Stimulated activated CD4-positive, alpha-beta T cell treated with anti-CD3 and anti-CD28 coated beads, Interleukin-4, amount 100 ng/mL, for 4 hours (primary cell): ENCODE data around the gene HAPSTR1.

Experiments used
- DNase-seq, 2 experiments: peaks; one replicate each; pipeline ENCODE4 v3.0.0-alpha.2; 2020

Gene HAPSTR1

DNA sequence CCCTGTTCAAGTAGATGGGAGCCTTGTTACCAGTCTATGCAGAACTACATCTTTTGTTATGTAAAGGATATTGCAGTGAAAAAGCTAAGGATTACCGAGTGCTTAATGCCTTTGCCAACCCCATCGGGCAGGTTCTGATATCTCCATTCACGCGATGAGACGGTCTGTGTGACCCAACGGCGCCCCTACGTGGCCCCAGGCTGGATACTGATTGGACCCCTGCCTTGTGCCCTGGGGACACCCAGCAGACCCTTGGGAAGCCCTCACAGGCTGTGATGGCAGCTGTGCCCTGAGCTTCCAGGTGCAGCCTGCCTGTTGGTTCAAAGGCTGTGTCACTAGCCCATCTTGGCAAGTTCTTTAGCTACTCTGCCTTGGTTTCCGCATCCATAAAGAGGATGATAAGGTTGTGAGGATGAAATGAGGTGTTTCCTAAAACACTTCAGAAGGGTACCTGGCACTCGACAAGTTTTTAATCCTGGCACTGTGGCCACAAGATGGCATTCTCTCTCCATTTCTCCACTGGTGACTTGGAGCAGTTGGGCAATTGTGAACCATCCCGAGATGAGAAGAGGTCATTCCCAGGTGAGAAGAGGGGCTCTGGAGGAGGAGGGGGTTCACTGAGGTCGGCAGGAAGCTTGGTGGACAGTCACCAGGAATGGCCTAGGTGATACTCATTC is 33.6 kb downstream of the HAPSTR1 start:
- DNase-seq: no peak

DNA sequence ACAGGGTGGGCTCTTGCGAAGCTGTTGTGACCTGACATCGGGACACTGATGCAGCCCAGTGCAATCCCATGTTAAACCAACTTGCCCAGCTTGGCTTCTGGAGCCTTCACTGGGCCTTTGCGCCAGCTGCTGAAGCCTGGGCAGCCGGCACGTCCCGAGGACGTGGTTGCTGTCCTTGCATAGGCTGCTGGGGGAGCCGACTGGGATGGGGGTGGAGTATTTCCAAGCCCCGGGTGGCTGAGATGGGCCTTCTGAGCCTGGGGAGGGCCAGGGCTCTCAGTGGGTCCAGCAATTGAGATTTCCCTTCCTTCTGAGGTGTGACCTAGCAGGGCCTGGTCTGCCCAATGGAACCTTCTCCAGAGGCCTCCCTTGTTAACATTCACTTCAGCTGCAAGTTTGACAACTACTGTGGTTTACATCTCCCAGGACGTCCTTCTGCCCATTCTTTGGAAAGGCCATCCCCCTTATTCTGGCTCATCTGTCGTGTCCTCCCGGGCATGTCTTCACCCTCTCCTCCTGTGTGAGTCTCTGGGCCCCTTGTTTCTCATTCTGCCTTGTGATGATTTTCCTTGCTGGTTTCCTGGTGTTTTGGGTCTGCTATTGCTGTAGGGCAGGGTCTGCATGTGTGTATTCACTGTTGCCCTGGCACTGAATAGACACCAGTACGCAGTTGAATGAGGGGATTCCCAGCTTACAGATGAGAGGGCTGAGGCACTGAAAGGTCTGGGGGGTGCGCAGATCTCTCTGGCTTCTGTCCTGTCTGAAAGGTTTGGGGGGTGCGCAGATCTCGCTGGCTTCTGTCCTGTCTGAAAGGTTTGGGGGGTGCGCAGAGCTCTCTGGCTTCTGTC is 34.4 kb downstream of the HAPSTR1 start:
- no peak for DNase-seq

- DNase-seq: no peak
Observed at GRCh38 chr16:9126609-9127008, 35.2 kb downstream of the HAPSTR1 start.

DNA sequence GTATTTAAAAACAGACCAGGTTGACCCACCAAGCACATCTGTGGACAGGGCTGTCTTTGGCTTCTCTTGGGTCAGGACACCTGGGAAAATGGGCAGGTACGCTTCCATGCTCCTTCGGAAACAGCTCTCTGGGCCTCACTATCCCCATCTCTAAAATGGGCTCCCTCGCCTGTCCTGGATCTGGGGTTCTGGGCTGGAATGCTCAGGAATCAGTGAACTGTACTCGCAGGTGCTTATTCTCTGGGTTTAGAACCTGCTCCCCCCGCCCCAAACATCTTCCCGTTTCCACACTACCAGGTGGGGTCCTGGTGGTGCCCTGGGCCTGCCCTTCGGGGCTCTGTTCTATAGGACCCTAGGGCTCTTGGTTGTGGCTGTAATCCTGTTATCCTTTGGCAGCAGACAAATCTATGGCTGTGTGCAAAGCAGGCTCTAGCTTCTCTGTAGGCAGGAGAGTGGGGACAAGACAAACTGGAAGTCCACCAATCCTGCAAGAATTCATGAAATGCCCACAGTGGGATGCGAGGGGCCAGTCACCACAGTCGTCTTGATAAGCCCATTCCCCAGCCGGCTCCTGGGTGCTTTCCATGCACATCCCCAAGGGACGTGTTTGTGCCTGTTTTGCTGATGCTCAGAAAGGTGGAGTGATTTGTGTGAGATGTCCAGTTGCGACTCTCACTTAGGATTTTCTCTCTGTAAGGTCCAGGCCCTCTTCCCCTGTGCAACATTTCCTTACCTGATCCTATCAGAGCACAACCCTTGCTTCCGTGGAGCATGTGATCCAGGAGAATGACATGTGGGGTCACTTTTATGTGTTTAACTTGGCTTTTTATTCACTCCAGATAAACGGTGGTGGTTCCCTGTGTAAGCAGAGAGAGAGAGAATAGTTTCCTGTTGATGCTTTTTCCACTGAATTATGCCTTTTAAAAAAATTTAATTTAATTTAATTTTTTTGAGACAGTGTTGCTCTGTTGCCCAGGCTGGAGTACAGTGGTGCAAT is 37.2 kb downstream of the HAPSTR1 start:
- DNase-seq: no peak

DNA sequence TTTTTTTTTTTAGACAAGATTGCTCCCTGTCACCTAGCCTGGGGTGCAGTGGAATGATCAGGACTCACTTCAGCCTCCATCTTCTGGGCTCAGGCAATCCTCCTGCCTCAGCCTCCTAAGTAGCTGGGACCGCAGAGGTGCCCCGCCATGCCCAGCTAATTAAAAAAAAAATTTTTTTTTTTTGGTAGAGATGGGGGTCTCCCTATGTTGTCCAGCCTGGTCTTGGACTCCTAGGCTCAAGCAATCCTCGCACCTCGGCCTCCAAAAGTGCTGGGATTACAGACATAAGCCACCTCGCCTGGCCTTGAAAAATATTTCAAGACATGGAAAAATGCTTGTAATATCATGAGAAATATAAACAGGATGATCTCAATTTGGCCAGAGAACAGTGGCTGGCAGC is 42.9 kb downstream of the HAPSTR1 start:
- DNase-seq: no peak

GRCh38 chr16:9134739-9135138 is 43.3 kb downstream of the HAPSTR1 start:
- DNase-seq: peak; percentile 50 to 60

DNA sequence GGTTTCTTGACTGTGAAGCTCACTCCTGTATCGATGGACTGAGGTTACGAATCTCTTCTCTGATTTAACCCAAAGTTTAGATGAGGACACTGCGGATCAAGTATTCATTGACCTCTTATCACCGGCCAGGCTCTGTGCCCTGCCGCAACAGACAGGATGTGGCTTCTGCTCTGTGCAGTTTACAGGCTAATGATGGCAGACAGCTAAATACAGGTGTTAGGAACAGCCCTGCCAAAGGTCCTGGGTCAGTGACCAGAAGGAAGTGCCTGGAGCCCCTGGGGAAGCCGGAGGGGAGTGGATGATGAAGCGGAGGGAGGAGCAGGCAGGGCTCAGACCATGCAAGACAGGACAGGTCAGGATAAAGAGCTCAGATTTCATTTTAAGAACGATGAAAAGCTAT is 44.4 kb downstream of the HAPSTR1 start:
- no peak for DNase-seq

DNA sequence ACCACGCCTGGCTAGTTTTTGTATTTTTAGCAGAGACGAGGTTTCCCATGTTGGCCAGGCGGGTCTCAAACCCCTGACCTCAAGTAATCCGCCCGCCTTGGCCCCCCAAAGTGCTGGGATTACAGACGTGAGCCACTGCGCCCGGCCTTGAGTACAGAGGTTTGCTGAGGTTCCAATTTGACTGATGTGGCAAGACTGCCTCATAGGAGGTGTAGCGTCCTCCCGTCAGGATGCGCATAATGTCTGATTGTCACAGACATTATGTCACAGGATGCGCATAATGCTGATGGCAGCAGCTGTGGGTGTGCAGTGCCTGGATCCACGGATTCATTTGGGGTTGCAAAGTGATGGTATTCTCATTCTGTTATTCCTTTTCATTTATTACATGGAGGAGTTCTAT is 45.2 kb downstream of the HAPSTR1 start:
- no peak for DNase-seq

DNA sequence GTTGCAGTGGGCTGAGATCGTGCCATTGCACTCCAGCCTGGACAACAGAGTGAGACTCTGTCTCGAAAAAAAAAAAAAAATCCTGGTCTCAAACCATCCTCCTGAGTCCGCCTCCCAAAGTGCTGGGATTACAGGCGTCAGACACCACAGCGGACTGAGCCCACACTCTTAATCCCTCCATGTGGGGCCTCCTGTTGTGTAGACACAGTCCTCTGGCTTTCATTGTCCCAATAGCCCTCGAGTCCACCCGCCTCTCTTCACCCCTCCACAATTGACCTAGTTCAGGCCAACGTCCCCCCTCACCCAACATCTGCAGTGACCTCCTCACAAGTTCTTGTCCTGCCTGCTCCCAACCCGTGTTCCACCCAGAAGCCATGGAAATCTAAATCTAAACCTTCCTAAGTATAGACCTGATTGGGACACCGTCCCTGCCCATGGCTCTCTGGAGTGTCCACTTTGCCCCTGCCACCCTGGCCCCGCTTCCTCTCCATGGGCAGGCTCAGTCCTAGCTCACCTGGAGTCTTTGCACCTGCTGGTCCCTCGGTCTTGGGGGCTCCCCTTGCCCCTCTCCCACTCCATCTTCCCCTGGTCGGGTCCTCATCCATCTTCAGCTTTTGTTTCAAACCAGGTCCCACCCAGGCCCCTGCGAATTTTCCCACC is 46.7 kb downstream of the HAPSTR1 start:
- DNase-seq: no peak

GRCh38 chr16:9138731-9139501 is 47.5 kb downstream of the HAPSTR1 start:
- DNase-seq: peak; percentile 58 to 64

GRCh38 chr16:9139965-9140364 is 48.5 kb downstream of the HAPSTR1 start:
- no peak for DNase-seq
